ENCODE data around the gene DNAJC10. TPM values are rescaled to one million over a fixed set of nuclear protein-coding genes. Genes with fewer than 3 reads are reported as not detected.

Gene DNAJC10
- total RNA-seq, 3 donors from 2014 or later (not counting 1 experiment from before 2014, with no cell fraction given) = 56.4 to 63.0 (median 60.6) TPM

DNA sequence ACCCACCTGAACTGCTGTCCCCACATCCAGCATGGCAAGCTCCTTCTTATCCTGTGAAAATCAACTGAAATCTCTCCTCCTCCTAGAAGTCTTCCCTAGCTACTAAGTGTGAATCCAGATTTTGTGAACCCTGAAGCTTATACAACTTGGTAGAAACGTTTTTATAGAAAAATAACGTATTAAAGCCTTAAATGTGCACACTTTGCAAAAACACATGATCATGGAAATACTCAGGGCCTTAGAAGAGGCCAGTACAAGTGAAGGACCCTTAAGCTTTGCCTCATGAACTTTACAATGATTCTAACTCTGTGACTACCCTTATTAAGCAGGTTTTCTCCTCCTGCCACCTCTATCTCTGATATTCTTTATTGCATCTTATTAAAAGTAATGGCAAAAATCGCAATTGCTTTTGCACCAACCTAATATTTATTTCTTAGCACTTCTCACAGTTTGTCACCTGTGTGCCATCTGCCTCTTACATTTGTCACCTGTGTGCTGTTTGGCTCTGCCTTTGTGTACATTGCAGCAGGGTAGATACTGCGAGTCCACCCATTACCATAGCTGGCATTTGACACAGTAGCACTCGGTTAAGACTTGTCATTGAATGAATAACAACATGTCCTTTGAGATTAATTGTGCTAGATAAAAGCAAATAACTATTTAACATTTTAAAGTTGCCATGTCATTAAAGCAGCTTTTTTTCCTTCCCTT is 108.2 kb downstream of the DNAJC10 start:
- peaks cover 9 to 11% of the 10 kb centered on the region in 2 donors for H3K27me3 Mint-ChIP-seq (ENCODE audit: low read depth in 2 of 2)
- Histone ChIP-seq H3K4me3 (ENCODE audit: low read length) (no peak overlapping the region), H3K27ac (ENCODE audit: low read length) (no peak overlapping the region), H3K9me3 (ENCODE audit: control insufficient read depth, insufficient read depth, low read length) (no peaks in the 10 kb centered on the region), H3K36me3 (ENCODE audit: control insufficient read depth, insufficient read depth, low read length) (no peaks in the 10 kb centered on the region), H3K27me3 (ENCODE audit: control insufficient read depth, insufficient read depth, low read length) (no peaks in the 10 kb centered on the region), H3K4me1 (ENCODE audit: control insufficient read depth, insufficient read depth, low read length) (no peaks in the 10 kb centered on the region)
- H3K4me3 Mint-ChIP-seq = no peak overlapping the region
- TF ChIP-seq, protein P1, sequence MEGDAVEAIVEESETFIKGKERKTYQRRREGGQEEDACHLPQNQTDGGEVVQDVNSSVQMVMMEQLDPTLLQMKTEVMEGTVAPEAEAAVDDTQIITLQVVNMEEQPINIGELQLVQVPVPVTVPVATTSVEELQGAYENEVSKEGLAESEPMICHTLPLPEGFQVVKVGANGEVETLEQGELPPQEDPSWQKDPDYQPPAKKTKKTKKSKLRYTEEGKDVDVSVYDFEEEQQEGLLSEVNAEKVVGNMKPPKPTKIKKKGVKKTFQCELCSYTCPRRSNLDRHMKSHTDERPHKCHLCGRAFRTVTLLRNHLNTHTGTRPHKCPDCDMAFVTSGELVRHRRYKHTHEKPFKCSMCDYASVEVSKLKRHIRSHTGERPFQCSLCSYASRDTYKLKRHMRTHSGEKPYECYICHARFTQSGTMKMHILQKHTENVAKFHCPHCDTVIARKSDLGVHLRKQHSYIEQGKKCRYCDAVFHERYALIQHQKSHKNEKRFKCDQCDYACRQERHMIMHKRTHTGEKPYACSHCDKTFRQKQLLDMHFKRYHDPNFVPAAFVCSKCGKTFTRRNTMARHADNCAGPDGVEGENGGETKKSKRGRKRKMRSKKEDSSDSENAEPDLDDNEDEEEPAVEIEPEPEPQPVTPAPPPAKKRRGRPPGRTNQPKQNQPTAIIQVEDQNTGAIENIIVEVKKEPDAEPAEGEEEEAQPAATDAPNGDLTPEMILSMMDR (IDR thresholded peaks at IDR 0.05) = no peak
- DNase-seq (no peak), ATAC-seq (no peak)
- 85% methylated on average over 5 of the region's 5 CpGs for WGBS (ENCODE audit: insufficient coverage)
- H3K36me3 Mint-ChIP-seq = no peaks in the 10 kb centered on the region
- H3K27ac Mint-ChIP-seq = no peak overlapping the region
- intact Hi-C loops (cut with micrococcal nuclease) = no loop called here
- H3K9me3 Mint-ChIP-seq = no peaks in the 10 kb centered on the region
- H3K4me1 Mint-ChIP-seq = no peaks in the 10 kb centered on the region

DNA sequence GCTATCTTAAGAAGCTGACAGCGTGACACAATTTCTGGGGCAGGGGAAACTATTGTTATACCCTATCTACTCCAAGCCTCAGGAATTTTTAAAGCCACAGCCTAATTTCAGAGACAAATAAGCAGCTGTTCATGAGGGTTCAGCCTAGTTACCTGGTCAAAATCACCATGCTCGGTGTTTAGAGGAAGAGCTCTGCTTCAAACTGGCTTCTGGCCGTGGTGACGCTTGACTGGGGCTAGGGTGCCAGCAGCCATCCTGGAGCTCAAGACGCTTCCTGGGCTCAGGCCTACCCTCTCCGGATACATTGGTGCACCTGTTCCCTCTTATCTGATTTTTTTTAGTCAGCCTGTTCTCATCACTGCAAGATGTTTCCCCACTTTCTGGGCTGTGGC is 108.7 kb downstream of the DNAJC10 start:
- WGBS (ENCODE audit: insufficient coverage) = 87% methylated on average over 6 of the region's 6 CpGs

DNA sequence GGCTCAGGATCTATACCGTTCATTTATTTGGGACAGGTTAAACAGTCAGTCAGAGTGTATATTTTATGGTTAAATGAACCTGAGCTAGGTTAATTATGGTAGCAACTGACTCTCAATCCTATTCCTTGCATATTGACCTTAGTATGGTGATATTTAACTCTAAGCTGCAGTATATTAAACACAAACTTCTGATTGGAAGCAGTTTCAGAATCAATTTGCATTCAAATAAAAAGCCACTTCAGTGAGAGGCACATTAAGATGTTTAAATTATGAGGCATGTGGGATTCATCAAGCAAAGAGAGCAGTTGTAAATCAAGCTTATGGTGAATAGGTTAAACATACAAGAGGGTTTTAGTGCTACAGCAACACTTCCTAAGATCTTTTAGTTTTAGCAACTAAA is 110.0 kb downstream of the DNAJC10 start:
- TF ChIP-seq, protein P1 (IDR thresholded peaks at IDR 0.05) = no peak
- Histone ChIP-seq H3K36me3 (ENCODE audit: control insufficient read depth, insufficient read depth, low read length) (no peaks in the 10 kb centered on the region), H3K9me3 (ENCODE audit: control insufficient read depth, insufficient read depth, low read length) (no peaks in the 10 kb centered on the region), H3K4me1 (ENCODE audit: control insufficient read depth, insufficient read depth, low read length) (no peaks in the 10 kb centered on the region), H3K4me3 (ENCODE audit: low read length) (no peak overlapping the region), H3K27ac (ENCODE audit: low read length) (no peak overlapping the region), H3K27me3 (ENCODE audit: control insufficient read depth, insufficient read depth, low read length) (no peaks in the 10 kb centered on the region)
- 88% methylated on average over 1 of the region's 1 CpG for WGBS (ENCODE audit: insufficient coverage)
- Mint-ChIP-seq H3K27ac (no peak overlapping the region), H3K36me3 (no peaks in the 10 kb centered on the region), H3K4me1 (no peaks in the 10 kb centered on the region), H3K9me3 (no peaks in the 10 kb centered on the region), H3K27me3 (ENCODE audit: low read depth in 2 of 2) (peaks cover 9% of the 10 kb centered on the region in 2 donors), H3K4me3 (no peak overlapping the region)
- DNase-seq (no peak), ATAC-seq (no peak)
- intact Hi-C loops (cut with micrococcal nuclease) = no loop called here

More for the DNA sequence above, 108.7 kb downstream of the DNAJC10 start:
- Histone ChIP-seq H3K36me3 (ENCODE audit: control insufficient read depth, insufficient read depth, low read length) (no peaks in the 10 kb centered on the region), H3K27me3 (ENCODE audit: control insufficient read depth, insufficient read depth, low read length) (no peaks in the 10 kb centered on the region), H3K4me1 (ENCODE audit: control insufficient read depth, insufficient read depth, low read length) (no peaks in the 10 kb centered on the region), H3K9me3 (ENCODE audit: control insufficient read depth, insufficient read depth, low read length) (no peaks in the 10 kb centered on the region), H3K27ac (ENCODE audit: low read length) (no peak overlapping the region), H3K4me3 (ENCODE audit: low read length) (no peak overlapping the region)
- no peak overlapping the region for H3K4me3 Mint-ChIP-seq
- intact Hi-C loops (cut with micrococcal nuclease) = no loop called here
- H3K36me3 Mint-ChIP-seq = no peaks in the 10 kb centered on the region
- peaks cover 9 to 11% of the 10 kb centered on the region in 2 donors for H3K27me3 Mint-ChIP-seq (ENCODE audit: low read depth in 2 of 2)
- no peaks in the 10 kb centered on the region for H3K9me3 Mint-ChIP-seq
- no peak for ATAC-seq
- no peak overlapping the region for H3K27ac Mint-ChIP-seq
- DNase-seq = no peak
- no peaks in the 10 kb centered on the region for H3K4me1 Mint-ChIP-seq
- TF ChIP-seq, protein P1 (IDR thresholded peaks at IDR 0.05) = no peak

DNA sequence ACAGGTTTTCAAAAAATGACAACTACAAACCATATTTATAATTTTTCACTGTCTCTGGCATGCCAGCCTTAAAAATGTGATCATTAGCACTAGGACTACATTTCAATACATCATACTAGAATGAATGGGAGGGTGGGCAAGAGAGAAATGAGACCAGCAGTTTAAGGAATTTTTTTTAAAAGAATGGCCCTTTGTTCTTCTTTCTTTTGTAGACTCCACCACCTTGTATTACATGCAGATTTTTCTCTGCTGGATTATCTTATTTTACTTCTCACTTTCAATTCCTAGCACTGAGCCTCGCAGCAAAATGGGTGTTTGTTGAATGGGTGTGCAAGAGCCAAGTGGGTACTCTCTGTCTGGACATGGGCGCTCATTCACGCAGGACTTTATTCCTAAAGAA is 110.4 kb downstream of the DNAJC10 start:
- no peaks in the 10 kb centered on the region for H3K36me3 ChIP-seq (ENCODE audit: control insufficient read depth, insufficient read depth, low read length)
- no peaks in the 10 kb centered on the region for H3K9me3 ChIP-seq (ENCODE audit: control insufficient read depth, insufficient read depth, low read length)
- no peak overlapping the region for H3K27ac Mint-ChIP-seq
- 92% methylated on average over 3 of the region's 3 CpGs for WGBS (ENCODE audit: insufficient coverage)
- H3K4me1 ChIP-seq (ENCODE audit: control insufficient read depth, insufficient read depth, low read length) = no peaks in the 10 kb centered on the region
- H3K9me3 Mint-ChIP-seq = no peaks in the 10 kb centered on the region
- H3K4me1 Mint-ChIP-seq = no peaks in the 10 kb centered on the region
- peaks cover 7 to 9% of the 10 kb centered on the region in 2 donors for H3K27me3 Mint-ChIP-seq (ENCODE audit: low read depth in 2 of 2)
- no peak for DNase-seq
- no peak overlapping the region for H3K27ac ChIP-seq (ENCODE audit: low read length)
- TF ChIP-seq, protein P1 (IDR thresholded peaks at IDR 0.05) = no peak
- no peak overlapping the region for H3K4me3 ChIP-seq (ENCODE audit: low read length)
- ATAC-seq = no peak
- intact Hi-C loops (cut with micrococcal nuclease) = no loop called here
- no peak overlapping the region for H3K4me3 Mint-ChIP-seq
- no peaks in the 10 kb centered on the region for H3K27me3 ChIP-seq (ENCODE audit: control insufficient read depth, insufficient read depth, low read length)
- H3K36me3 Mint-ChIP-seq = no peaks in the 10 kb centered on the region

Measured in natural killer cell (primary cell).